Prostate gland (tissue), 2 donors: ENCODE measurements around the gene KHDRBS1. TPM values are rescaled to one million over a fixed set of nuclear protein-coding genes. Genes with fewer than 3 reads are reported as not detected.
"Not testable (repeated sequence)": the region's sequence is repeated elsewhere in the genome, so short reads cannot be mapped to it uniquely, and the experiment has no call there.

Experiments
- DNase-seq: peaks from one replicate; pipeline ENCODE4 v3.0.0-alpha.2; 2019; ENCODE audit warnings: low spot score
- H3K27ac ChIP-seq, 2 donors: fragments of 200-600 bp; sonication (generic); 2 replicates each; pipeline ENCODE4 v1.5.1; 2017 to 2019
- H3K27me3 ChIP-seq: fragments of 200-600 bp; sonication (generic); replicated peaks from 2 replicates; pipeline ENCODE4 v1.5.1; 2019; ENCODE audit not compliant: insufficient read depth
- H3K36me3 ChIP-seq, 2 donors: fragments of 200-600 bp; sonication (generic); 1 replicate in 1 of 2; 2 replicates in 1 of 2; pipeline versions ENCODE4 v1.5.1 to v1.8.1; 2017 to 2019
- H3K4me1 ChIP-seq: fragments of 200-600 bp; sonication (generic); replicated peaks from 2 replicates; pipeline ENCODE4 v1.5.1; 2019
- H3K4me3 ChIP-seq, 2 donors: fragments of 200-600 bp; sonication (generic); 2 replicates each; pipeline ENCODE4 v1.5.1; 2017 to 2019
- H3K9me3 ChIP-seq: fragments of 200-600 bp; sonication (generic); 2 replicates; pipeline ENCODE4 v1.5.1; 2017
- POLR2A ChIP-seq: fragments of 450-650 bp; IDR thresholded peaks from one replicate; pipeline ENCODE4 v1.6.1; 2016; ENCODE audit warnings: antibody characterized with exemption, mild to moderate bottlenecking
- POLR2AphosphoS5 ChIP-seq: sonication (generic); formaldehyde crosslinking; IDR thresholded peaks from one replicate; pipeline ENCODE4 v1.6.1; 2017; ENCODE audit warnings: antibody characterized with exemption
- WGBS: methylation state at CpG from one replicate; pipeline ENCODE4 v1.1.5; 2018; 5-methylcytosine and 5-hydroxymethylcytosine counted together
- intact Hi-C: fragments of 100-400 bp; cut with DNase I; formaldehyde crosslinking; loops from one replicate; pipeline ENCODE4 v1.14.2; 2022
- total RNA-seq, 2 donors: library from RNA; depleted of rRNA; stranded (reverse); fragments of >200 nt; gene quantifications; one replicate each; pipeline ENCODE4 v1.1.0, GENCODE V29; 2016
- TF ChIP-seq, protein P1 (sequence below), 4 experiments: fragments of 200-600 bp in 2 of 4; fragments of 450-650 bp in 2 of 4; sonication (generic) in 2 of 4; IDR thresholded peaks; 1 replicate in 3 of 4; 2 replicates in 1 of 4; pipeline ENCODE4 v1.5.1; 2016 to 2019; ENCODE audit warnings: antibody characterized with exemption in 4 of 4, mild to moderate bottlenecking in 2 of 4, moderate library complexity in 2 of 4

KHDRBS1 gene
- total RNA-seq, 2 donors from 2014 or later, result 77.3 to 77.6 TPM

- no peak for DNase-seq
- H3K27me3 ChIP-seq, result no peaks in the 10 kb centered on the region
- H3K36me3 ChIP-seq, result no peaks in the 10 kb centered on the region
- intact Hi-C loops, result no loop called here
- H3K4me1 ChIP-seq, result no peaks in the 10 kb centered on the region
- no peak overlapping the region for H3K27ac ChIP-seq
- TF ChIP-seq, protein P1, sequence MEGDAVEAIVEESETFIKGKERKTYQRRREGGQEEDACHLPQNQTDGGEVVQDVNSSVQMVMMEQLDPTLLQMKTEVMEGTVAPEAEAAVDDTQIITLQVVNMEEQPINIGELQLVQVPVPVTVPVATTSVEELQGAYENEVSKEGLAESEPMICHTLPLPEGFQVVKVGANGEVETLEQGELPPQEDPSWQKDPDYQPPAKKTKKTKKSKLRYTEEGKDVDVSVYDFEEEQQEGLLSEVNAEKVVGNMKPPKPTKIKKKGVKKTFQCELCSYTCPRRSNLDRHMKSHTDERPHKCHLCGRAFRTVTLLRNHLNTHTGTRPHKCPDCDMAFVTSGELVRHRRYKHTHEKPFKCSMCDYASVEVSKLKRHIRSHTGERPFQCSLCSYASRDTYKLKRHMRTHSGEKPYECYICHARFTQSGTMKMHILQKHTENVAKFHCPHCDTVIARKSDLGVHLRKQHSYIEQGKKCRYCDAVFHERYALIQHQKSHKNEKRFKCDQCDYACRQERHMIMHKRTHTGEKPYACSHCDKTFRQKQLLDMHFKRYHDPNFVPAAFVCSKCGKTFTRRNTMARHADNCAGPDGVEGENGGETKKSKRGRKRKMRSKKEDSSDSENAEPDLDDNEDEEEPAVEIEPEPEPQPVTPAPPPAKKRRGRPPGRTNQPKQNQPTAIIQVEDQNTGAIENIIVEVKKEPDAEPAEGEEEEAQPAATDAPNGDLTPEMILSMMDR (IDR thresholded peaks at IDR 0.05), result no peak
- TF ChIP-seq POLR2AphosphoS5, result no peak
- TF ChIP-seq POLR2A, result no peak
- 72% methylated on average over 3 of the region's 3 CpGs for WGBS
- H3K9me3 ChIP-seq, result no peaks in the 10 kb centered on the region
- no peak overlapping the region for H3K4me3 ChIP-seq
Observed at GRCh38 chr1:31995263-31995662, 18.4 kb upstream of the KHDRBS1 start.

DNA sequence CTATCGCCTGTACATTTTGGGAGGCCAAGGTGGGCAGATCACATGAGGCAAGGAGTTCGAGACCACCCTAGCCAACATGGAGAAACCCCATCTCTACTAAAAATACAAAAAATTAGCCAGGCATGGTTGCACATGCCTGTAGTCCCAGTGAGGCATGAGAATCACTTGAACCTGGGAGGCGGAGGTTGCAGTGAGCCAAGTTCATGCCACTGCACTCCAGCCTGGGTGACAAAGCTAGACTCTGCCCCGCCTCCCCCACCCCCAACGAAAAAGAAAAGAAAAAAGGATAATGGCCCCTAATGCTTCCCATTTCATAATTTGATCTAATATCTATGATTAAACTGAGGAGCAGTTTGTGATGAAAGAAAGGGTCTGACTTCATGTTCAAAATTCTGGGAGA is 17.5 kb upstream of the KHDRBS1 start:
- H3K4me1 ChIP-seq, H3K27ac ChIP-seq, DNase-seq, H3K36me3 ChIP-seq, H3K27me3 ChIP-seq, H3K9me3 ChIP-seq, H3K4me3 ChIP-seq, intact Hi-C loops: not testable (repeated sequence)
- WGBS, result 85% methylated on average over 5 of the region's 5 CpGs

DNA sequence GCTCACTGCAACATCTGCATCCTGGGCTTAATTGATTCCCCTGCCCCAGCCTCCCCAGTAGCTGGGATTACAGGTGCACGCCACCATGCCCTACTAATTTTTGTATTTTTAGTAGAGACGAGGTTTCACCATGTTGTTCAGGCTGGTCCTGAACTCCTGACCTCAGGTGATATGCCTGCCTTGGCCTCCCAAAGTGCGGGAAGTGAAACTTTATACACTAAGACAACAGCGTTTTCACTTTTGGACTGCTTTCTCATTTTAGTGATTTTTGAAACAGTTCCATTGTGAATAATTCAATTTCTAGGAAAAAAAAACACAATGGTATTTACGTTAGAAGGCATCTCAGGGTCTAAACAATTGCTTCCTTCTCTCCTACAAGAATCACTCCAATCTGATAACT is 11.8 kb upstream of the KHDRBS1 start:
- WGBS, result 72% methylated on average over 5 of the region's 5 CpGs
- DNase-seq, result no peak
- H3K36me3 ChIP-seq, result no peaks in the 10 kb centered on the region
- TF ChIP-seq, protein P1 (IDR thresholded peaks at IDR 0.05), result no peak
- TF ChIP-seq POLR2A (no peak), POLR2AphosphoS5 (no peak)
- H3K9me3 ChIP-seq, result no peaks in the 10 kb centered on the region
- H3K27me3 ChIP-seq, result no peaks in the 10 kb centered on the region
- no peak overlapping the region for H3K4me3 ChIP-seq
- H3K27ac ChIP-seq, result no peak overlapping the region
- intact Hi-C loops, result no loop called here
- no peaks in the 10 kb centered on the region for H3K4me1 ChIP-seq

DNA sequence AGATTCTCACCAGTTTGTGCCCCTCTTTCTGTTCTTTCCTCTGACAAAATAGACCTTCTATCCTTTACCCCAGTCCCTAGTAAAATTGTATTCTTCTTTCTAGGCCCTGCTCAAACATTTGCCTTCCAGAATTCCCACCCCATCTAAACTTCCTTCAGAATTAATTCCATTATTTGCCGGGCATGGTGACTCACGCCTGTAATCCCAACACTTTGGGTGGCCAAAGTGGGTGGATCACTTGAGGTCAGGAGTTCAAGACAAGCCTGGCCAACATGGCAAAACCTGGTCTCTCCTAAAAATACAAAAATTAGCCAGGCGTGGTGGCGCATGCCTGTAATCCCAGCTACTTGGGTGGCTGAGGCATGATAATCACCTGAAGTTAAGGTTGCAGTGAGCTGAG is 11.4 kb upstream of the KHDRBS1 start:
- H3K36me3 ChIP-seq, H3K27ac ChIP-seq, H3K27me3 ChIP-seq, intact Hi-C loops, H3K4me1 ChIP-seq, DNase-seq, H3K9me3 ChIP-seq, H3K4me3 ChIP-seq: not testable (repeated sequence)
- 58% methylated on average over 4 of the region's 4 CpGs for whole genome bisulfite sequencing

DNA sequence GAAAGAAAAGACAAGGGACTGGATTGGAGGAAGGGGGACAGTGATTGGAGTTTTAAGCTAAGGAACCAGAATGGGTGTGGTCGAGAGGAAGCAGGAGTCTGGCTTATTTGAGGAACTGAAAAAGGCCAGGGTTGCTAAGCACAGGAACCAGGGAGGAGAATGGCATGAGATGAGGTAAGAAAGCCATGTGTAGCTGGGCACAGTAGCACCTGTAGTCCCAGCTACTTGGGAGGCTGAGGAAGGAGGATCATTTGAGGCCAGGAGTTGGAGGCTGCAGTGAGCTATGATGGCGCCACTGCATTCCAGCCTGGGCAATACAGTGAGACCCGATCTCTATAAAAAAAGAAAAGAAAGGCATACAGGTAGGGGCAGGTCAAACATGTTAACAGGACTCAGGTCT is 8.1 kb upstream of the KHDRBS1 start:
- Histone ChIP-seq H3K4me1 (no peaks in the 10 kb centered on the region), H3K27me3 (no peaks in the 10 kb centered on the region), H3K9me3 (no peaks in the 10 kb centered on the region), H3K4me3 (no peak overlapping the region), H3K27ac (no peak overlapping the region), H3K36me3 (no peaks in the 10 kb centered on the region)
- DNase-seq, result no peak
- TF ChIP-seq, protein P1 (IDR thresholded peaks at IDR 0.05), result no peak
- no peak for TF ChIP-seq POLR2A
- TF ChIP-seq POLR2AphosphoS5, result no peak
- intact Hi-C loops, result no loop called here
- whole genome bisulfite sequencing, result 73% methylated on average over 3 of the region's 3 CpGs

GRCh38 chr1:32007591-32007940 is 6.1 kb upstream of the KHDRBS1 start:
- H3K4me1 ChIP-seq, result no peaks in the 10 kb centered on the region
- H3K27ac ChIP-seq, result no peak overlapping the region
- TF ChIP-seq, protein P1 (IDR thresholded peaks at IDR 0.05), result no peak
- TF ChIP-seq POLR2A (no peak), POLR2AphosphoS5 (no peak)
- H3K27me3 ChIP-seq, result no peaks in the 10 kb centered on the region
- H3K36me3 ChIP-seq, result no peaks in the 10 kb centered on the region
- H3K9me3 ChIP-seq, result no peaks in the 10 kb centered on the region
- intact Hi-C loops, result no loop called here
- no peak overlapping the region for H3K4me3 ChIP-seq
- no peak for DNase-seq
- 96% methylated on average over 1 of the region's 1 CpG for WGBS
